ENCODE results near the gene MYRIP.

DNA sequence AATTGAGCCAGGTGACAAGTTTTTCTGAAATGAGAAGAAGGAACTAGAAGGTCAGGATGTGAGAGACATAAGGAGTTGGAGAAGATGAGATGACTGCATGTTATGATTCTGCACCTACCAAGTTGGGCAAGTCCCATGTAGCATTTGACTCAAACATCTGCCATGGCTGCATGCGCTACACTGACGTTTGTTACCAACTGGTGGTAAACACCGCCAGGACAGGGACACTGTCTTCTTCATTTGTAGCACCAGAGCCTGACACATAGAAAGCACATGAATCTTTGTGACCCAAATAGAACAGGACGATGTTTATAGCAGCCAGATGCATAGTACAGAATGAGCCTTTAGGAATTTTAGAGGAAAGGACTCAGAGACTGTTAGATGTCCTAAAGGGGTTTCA lies 236.7 kb downstream of the MYRIP start:
- TF ChIP-seq CTCF (IDR thresholded peaks at IDR 0.05) (no peak), EP300 (IDR thresholded peaks at IDR 0.05) (no peak), POLR2A (IDR thresholded peaks at IDR 0.05) (no peak), POLR2AphosphoS5 (IDR thresholded peaks at IDR 0.05) (no peak)
